SH-SY5Y (cell line): Measurements from ENCODE around the gene EFHD2.

ENCODE experiments used
- GATA2 ChIP-seq: IDR thresholded peaks from 2 replicates; pipeline ENCODE4 v1.6.1; 2011; ENCODE audit warnings: mild to moderate bottlenecking, low read depth, low read length
- GATA3 ChIP-seq: IDR thresholded peaks from 2 replicates; pipeline ENCODE4 v1.6.1; 2011; ENCODE audit warnings: low read depth, mild to moderate bottlenecking, low read length, moderate library complexity

DNA sequence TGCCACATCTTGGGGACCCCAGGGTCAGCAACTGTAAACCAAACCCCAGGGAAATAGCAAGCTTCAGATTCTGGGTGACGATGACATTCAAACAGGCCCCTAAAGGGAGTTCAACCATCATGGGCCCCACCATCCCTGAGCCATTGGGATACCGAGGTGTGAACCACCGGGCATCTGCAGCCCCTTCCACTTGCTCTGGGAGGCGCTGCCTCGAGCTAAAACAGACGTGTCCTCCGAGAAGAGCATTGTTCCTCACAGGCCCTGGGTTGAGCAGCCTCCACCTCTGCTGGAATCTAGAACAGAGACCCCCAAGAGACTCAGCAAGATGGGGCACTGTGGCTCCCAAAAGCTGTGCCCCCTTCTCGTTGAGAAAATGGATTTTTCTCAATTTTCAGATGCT is 19.0 kb upstream of the EFHD2 start:
- no peak for TF ChIP-seq GATA3
- TF ChIP-seq GATA2 = no peak
